VCaP (cell line): Measurements from ENCODE around the gene RSAD1.

Experiments
- H3K27ac ChIP-seq: fragments of 450-650 bp; 2 replicates; pipeline ENCODE4 v1.5.1; 2017
- TF ChIP-seq, protein P1 (sequence below): fragments of 450-650 bp; conservative IDR thresholded peaks from 2 replicates; pipeline ENCODE4 v1.5.1; 2017; ENCODE audit warnings: mild to moderate bottlenecking, moderate library complexity

The RSAD1 gene

DNA sequence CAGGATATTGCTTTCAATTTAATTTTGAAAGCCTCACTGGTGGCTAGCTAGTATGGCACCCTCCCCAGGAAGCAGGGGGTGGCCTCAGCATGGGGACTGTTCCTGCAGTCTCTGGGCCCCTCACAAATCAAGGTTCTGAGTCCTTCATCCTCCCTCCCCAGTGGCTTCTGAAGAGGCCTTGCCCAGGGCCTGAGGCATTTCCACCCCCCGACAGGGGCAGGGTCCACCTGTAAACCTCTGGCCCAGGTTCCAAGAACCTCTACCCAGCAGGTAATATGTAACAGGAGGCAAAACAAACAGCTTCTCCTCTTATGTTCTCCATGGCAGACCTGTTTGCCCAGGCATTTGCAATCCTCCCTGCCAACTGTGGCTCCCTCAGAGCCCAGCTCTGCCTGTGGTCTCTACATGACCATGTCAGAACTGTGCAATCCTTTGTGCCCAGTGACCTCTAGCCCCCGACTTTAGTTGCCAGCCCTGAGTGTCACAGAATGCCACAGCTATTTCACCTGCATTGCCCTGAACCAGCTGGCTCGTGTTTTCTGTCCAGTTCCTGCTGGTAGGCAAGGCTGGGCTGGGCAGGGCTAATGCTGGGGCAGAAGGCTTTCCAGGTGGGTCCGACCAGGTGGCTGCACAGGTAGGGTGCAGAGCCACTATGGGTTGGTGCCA, 38.4 kb upstream of the RSAD1 start:
- TF ChIP-seq, protein P1, sequence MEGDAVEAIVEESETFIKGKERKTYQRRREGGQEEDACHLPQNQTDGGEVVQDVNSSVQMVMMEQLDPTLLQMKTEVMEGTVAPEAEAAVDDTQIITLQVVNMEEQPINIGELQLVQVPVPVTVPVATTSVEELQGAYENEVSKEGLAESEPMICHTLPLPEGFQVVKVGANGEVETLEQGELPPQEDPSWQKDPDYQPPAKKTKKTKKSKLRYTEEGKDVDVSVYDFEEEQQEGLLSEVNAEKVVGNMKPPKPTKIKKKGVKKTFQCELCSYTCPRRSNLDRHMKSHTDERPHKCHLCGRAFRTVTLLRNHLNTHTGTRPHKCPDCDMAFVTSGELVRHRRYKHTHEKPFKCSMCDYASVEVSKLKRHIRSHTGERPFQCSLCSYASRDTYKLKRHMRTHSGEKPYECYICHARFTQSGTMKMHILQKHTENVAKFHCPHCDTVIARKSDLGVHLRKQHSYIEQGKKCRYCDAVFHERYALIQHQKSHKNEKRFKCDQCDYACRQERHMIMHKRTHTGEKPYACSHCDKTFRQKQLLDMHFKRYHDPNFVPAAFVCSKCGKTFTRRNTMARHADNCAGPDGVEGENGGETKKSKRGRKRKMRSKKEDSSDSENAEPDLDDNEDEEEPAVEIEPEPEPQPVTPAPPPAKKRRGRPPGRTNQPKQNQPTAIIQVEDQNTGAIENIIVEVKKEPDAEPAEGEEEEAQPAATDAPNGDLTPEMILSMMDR = no peak
- peak overlapping the region; percentile 61 for H3K27ac ChIP-seq

DNA sequence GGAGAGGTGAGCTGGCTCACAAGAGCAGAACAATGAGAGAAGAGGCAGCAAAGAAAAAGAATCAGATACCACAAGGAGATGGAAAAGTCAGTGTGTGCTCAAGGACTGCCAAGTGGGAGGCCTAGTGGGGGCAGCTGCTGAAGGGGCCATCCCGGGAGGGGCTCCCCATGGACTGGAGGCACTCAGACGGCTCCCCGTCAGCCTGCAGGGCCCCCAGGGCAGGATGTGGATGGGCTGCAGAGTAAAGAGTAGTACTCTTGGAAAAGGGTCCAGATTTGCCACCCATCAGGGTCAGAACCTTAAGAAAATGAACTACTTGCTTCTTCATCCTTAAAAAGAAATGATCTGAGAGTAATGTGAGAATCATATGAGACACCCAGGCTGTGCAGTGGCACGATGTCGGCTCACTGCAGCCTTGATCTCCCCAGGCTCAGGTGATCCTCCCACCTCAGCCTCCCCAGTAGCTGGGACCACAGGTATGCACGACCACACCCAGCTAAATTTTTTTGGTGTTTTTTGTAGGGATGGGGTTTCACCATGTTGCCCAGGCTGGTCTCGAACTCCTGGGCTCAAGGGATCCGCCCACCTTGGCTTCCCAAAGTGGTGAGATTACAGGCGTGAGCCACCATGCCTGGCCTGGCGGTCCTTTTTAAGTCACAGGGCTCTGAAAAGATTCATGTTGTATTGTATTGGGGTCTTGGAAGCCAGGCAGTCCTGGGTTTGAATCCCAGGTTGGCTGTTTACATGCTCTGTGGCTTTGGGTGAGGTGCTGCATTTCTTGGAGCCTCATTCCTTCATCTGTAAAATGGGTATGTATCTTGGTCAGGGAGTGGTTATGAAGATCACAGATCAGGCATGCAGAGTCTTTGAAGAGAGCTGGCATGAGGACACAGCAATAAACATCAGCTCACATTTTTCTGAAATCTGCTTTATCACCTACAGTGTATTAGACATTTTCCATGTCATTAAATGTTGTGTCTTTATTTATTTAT, 37.5 kb upstream of the RSAD1 start:
- peak overlapping the region; percentile 61 for H3K27ac ChIP-seq
- TF ChIP-seq, protein P1 = no peak

GRCh38 chr17:50443505-50443974, 35.1 kb upstream of the RSAD1 start:
- TF ChIP-seq, protein P1 = no peak
- H3K27ac ChIP-seq = no peak overlapping the region

DNA sequence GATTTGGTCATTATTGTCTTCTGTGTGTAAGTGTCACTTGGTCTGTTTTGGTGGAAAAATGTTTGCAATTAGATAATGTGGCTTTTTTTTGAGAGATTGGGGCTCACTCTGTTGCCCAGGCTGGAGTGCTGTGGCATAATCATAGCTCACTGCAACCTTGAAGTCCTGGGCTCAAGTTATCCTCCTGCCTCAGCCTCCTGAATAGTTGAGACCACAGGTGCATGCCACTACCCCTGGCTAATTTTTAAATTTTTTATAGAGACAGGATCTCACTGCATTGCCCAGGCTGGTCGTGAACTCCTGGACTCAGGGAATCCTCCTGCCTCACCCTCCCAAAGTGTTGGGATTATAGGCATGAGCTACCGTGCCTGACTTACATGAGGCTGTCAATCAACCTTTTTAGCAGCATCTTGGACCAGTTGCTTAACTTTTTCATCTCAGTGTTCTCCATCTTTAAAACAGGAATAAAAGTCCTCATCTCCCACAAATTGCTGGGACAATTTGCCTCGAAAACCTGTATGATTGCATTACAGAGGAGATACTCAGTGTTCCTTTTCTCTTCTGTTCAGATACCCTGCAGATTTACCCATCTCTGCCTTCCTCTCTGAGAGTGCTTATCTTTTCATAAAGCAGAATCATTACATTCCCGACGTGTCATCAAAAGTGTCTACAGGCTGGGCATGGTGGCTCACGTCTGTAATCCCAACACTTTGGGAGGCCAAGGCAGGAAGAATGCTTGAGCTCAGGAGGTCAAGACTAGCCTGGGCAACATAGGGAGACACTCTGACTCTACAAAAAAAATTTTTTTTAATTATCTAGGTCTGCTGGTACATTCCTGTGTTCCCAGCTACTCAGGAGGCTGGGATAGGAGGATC, 33.6 kb upstream of the RSAD1 start:
- H3K27ac ChIP-seq = no peak overlapping the region

DNA sequence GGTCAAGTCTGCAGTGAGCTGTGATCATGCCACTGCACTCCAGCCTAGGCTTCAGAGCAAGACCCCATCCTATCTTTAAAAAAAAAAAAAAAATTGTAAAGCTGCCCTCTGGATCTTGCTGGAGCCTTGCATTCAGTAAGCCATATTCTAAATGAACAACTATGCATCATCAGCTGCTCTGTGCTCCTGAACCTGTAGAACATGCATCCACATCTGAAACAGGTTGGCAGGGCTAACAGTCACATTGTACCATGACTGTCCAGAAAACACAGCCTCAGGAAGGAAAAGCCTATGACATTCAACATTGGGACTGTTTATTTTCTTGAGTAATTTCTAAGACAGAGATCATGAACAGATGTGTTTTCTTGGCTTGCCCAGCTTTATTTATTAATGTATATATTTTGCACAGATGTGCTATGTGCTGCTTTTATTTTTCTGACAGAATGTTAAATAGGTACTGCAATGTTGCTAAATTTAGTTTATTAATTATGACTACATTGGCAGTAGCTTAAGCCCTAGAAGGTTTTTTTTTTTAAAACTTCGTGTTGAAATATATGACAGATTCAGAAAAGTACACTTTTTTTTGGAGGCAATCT, 32.8 kb upstream of the RSAD1 start:
- H3K27ac ChIP-seq = no peak overlapping the region
- TF ChIP-seq, protein P1 = no peak

More for the DNA sequence above, 33.6 kb upstream of the RSAD1 start:
- TF ChIP-seq, protein P1 = no peak

DNA sequence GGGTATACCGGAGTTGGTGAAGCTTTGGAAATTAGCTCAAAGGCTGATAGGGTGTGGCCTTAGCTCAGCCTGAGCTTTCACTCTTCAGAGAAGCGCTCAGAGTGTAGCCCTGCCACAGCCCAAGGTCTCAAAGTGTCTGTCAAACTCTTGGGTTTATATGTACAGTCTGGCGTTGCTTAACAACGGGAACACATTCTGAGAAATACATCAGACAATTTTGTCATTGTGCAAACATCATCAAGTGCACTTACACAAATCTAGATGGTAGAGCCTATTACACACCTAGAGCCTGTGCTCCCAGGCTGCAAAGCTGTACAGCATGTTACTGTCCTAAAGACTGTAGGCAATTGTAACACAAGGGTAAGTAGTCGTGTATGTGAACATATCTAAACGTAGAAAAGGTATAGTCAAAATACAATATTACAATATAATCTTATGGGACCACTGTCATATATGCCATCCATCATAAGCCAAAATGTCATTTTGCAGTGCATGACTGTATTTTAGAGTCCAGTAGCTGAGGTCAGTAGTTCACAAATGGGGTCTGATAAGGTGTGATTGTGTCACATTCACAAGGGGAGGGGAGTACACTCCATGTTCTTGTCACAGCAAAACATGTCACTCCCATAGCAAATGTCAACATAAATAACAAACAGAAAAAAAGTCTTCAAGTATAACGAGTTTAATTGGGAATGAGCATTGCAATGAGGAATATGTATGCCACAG, 30.6 kb upstream of the RSAD1 start:
- no peak overlapping the region for H3K27ac ChIP-seq
- TF ChIP-seq, protein P1 = no peak
